Hepatocyte (in vitro differentiated cells): Measurements from ENCODE around the gene SH3PXD2A. TPM values are rescaled to one million over a fixed set of nuclear protein-coding genes. Genes with fewer than 3 reads are reported as not detected.

Experiments used
- DNase-seq: peaks from one replicate; pipeline ENCODE4 v3.0.0-alpha.2; 2016; ENCODE audit warnings: low spot score
- H2AFZ ChIP-seq: fragments of 200-600 bp; sonication (generic); 2 replicates; pipeline ENCODE4 v1.6.0; 2016; ENCODE audit warnings: antibody characterized with exemption, mild to moderate bottlenecking
- H3K27ac ChIP-seq: fragments of 200-600 bp; sonication (generic); 2 replicates; pipeline ENCODE4 v1.5.1; 2016; ENCODE audit warnings: mild to moderate bottlenecking
- H3K27me3 ChIP-seq: fragments of 200-600 bp; sonication (generic); 2 replicates; pipeline ENCODE4 v1.6.1; 2016
- H3K36me3 ChIP-seq: fragments of 200-600 bp; sonication (generic); replicated peaks from 2 replicates; pipeline ENCODE4 v1.5.1; 2016; ENCODE audit warnings: low read depth; ENCODE audit not compliant: insufficient read depth
- H3K4me1 ChIP-seq: fragments of 200-600 bp; sonication (generic); 2 replicates; pipeline ENCODE4 v1.5.1; 2016; ENCODE audit warnings: mild to moderate bottlenecking, moderate library complexity; ENCODE audit not compliant: insufficient read depth
- H3K4me2 ChIP-seq: fragments of 200-600 bp; sonication (generic); 2 replicates; pipeline ENCODE4 v1.6.0; 2016
- H3K4me3 ChIP-seq: fragments of 200-600 bp; sonication (generic); 2 replicates; pipeline ENCODE4 v1.5.1; 2016; ENCODE audit warnings: mild to moderate bottlenecking
- H3K79me2 ChIP-seq: fragments of 200-600 bp; sonication (generic); 2 replicates; pipeline ENCODE4 v1.6.0; 2017; ENCODE audit warnings: mild to moderate bottlenecking
- H3K9me2 ChIP-seq: fragments of 200-600 bp; sonication (generic); replicated peaks from 2 replicates; pipeline ENCODE4 v1.6.0; 2017; ENCODE audit warnings: mild to moderate bottlenecking; ENCODE audit not compliant: insufficient read depth
- H3K9me3 ChIP-seq: fragments of 200-600 bp; sonication (generic); 2 replicates; pipeline ENCODE4 v1.5.1; 2016; ENCODE audit warnings: low read depth, mild to moderate bottlenecking
- H4K20me1 ChIP-seq: fragments of 200-600 bp; sonication (generic); 2 replicates; pipeline ENCODE4 v1.6.0; 2016; ENCODE audit warnings: mild to moderate bottlenecking; ENCODE audit not compliant: insufficient read depth, poor library complexity, severe bottlenecking
- EZH2 ChIP-seq: fragments of 200-600 bp; sonication (generic); IDR thresholded peaks from 2 replicates; pipeline ENCODE4 v1.6.1; 2016; ENCODE audit warnings: antibody characterized with exemption, mild to moderate bottlenecking, borderline replicate concordance
- EZH2phosphoT487 ChIP-seq: fragments of 200-600 bp; sonication (generic); IDR thresholded peaks from one replicate; pipeline ENCODE4 v1.6.1; 2018; ENCODE audit warnings: antibody characterized with exemption, mild to moderate bottlenecking, low read depth, moderate library complexity; ENCODE audit not compliant: unreplicated experiment, severe bottlenecking
- WGBS: methylation state at CpG from one replicate; pipeline ENCODE4 v1.1.6; 2016; ENCODE audit warnings: low lambda C conversion rate; ENCODE audit errors: missing lambda C conversion rate; 5-methylcytosine and 5-hydroxymethylcytosine counted together
- polyA plus RNA-seq: library from polyadenylated mRNA; unstranded; fragments of >200 nt; fragmentation: Nextera tagmentation; extraction: Ambion mirVana; gene quantifications from 2 replicates; pipeline ENCODE4 v1.2.1, GENCODE V29; 2016
- total RNA-seq: library from RNA; depleted of rRNA; stranded (reverse); fragments of >200 nt; gene quantifications from 2 replicates; pipeline ENCODE4 v1.2.3, GENCODE V29; 2014
- TF ChIP-seq, protein P1 (sequence below): fragments of 200-600 bp; sonication (generic); IDR thresholded peaks from 2 replicates; pipeline ENCODE4 v1.5.1; 2016; ENCODE audit warnings: antibody characterized with exemption, mild to moderate bottlenecking; ENCODE audit not compliant: poor library complexity

Gene SH3PXD2A
- total and polyA plus RNA-seq, 2 experiments from 2014 or later: 8.4 to 13.6 TPM

DNA sequence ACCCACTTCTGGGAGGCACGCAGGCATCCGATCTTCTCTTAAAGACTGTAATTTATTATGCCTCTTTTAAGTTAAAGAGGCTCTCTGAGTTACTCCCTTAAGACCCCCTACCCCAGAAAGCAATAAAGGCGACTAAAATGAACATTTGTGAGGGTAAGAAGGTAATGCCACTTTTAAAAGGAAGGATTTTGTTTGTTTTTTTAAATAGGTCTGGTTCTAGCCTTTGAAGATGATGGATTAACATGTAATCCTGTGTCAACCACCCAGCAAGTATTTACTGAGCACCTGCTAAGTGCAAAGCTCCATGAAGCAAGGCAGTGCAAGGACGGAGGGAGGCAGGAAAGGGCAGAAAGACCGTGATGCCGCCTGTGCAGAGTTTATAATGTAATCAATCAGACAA, 26.1 kb downstream of the SH3PXD2A start:
- Histone ChIP-seq H3K4me1 (peaks cover 36% of the 10 kb centered on the region), H3K4me2 (no peak overlapping the region), H3K9me2 (no peaks in the 10 kb centered on the region), H2AFZ (no peak overlapping the region), H3K27me3 (no peaks in the 10 kb centered on the region), H3K9me3 (no peaks in the 10 kb centered on the region), H3K4me3 (no peak overlapping the region), H3K36me3 (no peaks in the 10 kb centered on the region), H4K20me1 (no peaks in the 10 kb centered on the region), H3K79me2 (peaks cover 69% of the 10 kb centered on the region), H3K27ac (peak overlapping the region; percentile 16)
- no peak for DNase-seq
- TF ChIP-seq, protein P1, sequence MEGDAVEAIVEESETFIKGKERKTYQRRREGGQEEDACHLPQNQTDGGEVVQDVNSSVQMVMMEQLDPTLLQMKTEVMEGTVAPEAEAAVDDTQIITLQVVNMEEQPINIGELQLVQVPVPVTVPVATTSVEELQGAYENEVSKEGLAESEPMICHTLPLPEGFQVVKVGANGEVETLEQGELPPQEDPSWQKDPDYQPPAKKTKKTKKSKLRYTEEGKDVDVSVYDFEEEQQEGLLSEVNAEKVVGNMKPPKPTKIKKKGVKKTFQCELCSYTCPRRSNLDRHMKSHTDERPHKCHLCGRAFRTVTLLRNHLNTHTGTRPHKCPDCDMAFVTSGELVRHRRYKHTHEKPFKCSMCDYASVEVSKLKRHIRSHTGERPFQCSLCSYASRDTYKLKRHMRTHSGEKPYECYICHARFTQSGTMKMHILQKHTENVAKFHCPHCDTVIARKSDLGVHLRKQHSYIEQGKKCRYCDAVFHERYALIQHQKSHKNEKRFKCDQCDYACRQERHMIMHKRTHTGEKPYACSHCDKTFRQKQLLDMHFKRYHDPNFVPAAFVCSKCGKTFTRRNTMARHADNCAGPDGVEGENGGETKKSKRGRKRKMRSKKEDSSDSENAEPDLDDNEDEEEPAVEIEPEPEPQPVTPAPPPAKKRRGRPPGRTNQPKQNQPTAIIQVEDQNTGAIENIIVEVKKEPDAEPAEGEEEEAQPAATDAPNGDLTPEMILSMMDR: no peak
- TF ChIP-seq EZH2: no peak
- no peak for TF ChIP-seq EZH2phosphoT487
- WGBS: 28% methylated on average over 6 of the region's 6 CpGs

DNA sequence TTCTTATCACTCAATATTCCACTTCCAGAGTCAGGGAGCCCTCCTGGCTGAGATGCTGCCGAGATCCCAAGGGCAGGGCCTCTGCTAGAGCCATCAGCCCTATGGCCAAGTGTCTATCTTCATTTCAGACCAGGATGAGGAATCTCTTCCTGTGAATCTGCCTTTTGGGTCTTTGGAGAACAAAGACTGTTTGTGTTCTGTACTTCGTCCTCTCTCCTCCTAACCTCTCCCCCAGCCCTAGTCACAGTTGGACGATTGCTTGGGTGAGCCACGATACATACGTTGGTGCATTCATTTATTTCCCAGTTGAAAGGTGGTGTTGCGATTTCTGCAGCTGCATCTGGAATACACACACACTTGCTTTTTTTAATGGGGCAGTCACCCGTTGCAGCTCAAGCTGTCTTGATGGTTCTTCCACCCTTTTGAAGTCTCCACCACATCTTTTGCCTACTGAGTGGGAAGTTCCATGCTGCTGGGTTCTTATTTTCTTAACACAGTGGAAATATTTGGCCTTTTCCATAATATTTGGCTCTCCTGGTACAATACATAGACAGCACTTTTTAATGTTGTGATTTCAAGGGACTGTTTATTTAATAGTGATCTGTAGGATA, 26.7 kb downstream of the SH3PXD2A start:
- peaks cover 69% of the 10 kb centered on the region for H3K79me2 ChIP-seq
- H3K4me3 ChIP-seq: no peak overlapping the region
- TF ChIP-seq EZH2phosphoT487 (no peak), EZH2 (no peak)
- TF ChIP-seq, protein P1: no peak

DNA sequence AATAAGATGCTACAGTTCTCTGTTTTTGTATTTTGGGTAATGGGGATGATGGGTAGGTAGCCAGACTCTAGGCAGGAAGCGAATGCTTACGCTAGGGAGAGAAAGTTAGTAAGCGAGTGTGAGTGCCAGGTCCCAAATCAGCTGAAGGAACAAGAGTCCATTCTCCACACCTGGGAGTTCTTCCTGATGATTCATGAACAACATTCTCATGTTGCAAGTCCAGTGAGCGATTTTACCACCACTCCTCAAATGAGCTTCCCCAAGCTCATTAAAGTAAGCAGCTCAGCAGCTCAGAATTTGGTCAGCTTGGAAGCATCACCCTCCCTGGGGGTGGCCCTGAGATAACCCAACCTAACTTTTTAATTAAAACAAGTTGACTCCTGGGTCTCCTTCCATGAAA, 27.3 kb downstream of the SH3PXD2A start:
- Histone ChIP-seq H3K9me3 (no peaks in the 10 kb centered on the region), H4K20me1 (no peaks in the 10 kb centered on the region), H3K4me2 (no peak overlapping the region), H3K27me3 (no peaks in the 10 kb centered on the region), H3K9me2 (no peaks in the 10 kb centered on the region), H3K27ac (peak overlapping the region; percentile 19), H3K4me3 (no peak overlapping the region), H3K79me2 (peaks cover 69% of the 10 kb centered on the region), H2AFZ (no peak overlapping the region), H3K4me1 (peaks cover 29% of the 10 kb centered on the region), H3K36me3 (no peaks in the 10 kb centered on the region)
- TF ChIP-seq, protein P1: no peak
- TF ChIP-seq EZH2phosphoT487 (no peak), EZH2 (no peak)
- peak; percentile 48 for DNase-seq
- 88% methylated on average over 4 of the region's 4 CpGs for WGBS

More for the DNA sequence above, 26.7 kb downstream of the SH3PXD2A start:
- Histone ChIP-seq H4K20me1 (no peaks in the 10 kb centered on the region), H3K36me3 (no peaks in the 10 kb centered on the region), H3K27ac (peak overlapping the region; percentile 19), H3K9me2 (no peaks in the 10 kb centered on the region), H3K27me3 (no peaks in the 10 kb centered on the region), H3K4me1 (peaks cover 31% of the 10 kb centered on the region), H3K4me2 (no peak overlapping the region), H2AFZ (no peak overlapping the region), H3K9me3 (no peaks in the 10 kb centered on the region)
- WGBS: 41% methylated on average over 7 of the region's 7 CpGs
- no peak for DNase-seq
